Subcutaneous abdominal adipose tissue (tissue), 5 donors: ENCODE results near the gene SDF4.

ENCODE experiments used
- H3K27ac ChIP-seq: one replicate; pipeline ENCODE4 v1.7.0; 2013; ENCODE audit warnings: low read depth, mild to moderate bottlenecking, inconsistent platforms, low read length, moderate library complexity
- H3K27me3 ChIP-seq, 5 donors: one replicate each; pipeline ENCODE4 v1.7.0; 2013; ENCODE audit warnings: low read length in 5 of 5, inconsistent platforms in 1 of 5; ENCODE audit not compliant: control insufficient read depth in 5 of 5, insufficient read depth in 4 of 5
- H3K36me3 ChIP-seq, 5 donors: one replicate each; pipeline ENCODE4 v1.7.0; 2013; ENCODE audit warnings: low read length in 5 of 5; ENCODE audit not compliant: control insufficient read depth in 5 of 5, insufficient read depth in 5 of 5
- H3K4me1 ChIP-seq, 5 donors: one replicate each; pipeline ENCODE4 v1.7.0; 2013; ENCODE audit warnings: low read length in 5 of 5, mild to moderate bottlenecking in 3 of 5, moderate library complexity in 1 of 5; ENCODE audit not compliant: control insufficient read depth in 5 of 5, insufficient read depth in 5 of 5
- H3K4me3 ChIP-seq, 5 donors: one replicate each; pipeline ENCODE4 v1.7.0; 2013; ENCODE audit warnings: low read length in 5 of 5, low read depth in 1 of 5
- H3K9ac ChIP-seq, 5 donors: one replicate each; pipeline ENCODE4 v1.7.0; 2013; ENCODE audit warnings: low read length in 5 of 5, mild to moderate bottlenecking in 4 of 5, moderate library complexity in 3 of 5
- H3K9me3 ChIP-seq, 5 donors: one replicate each; pipeline ENCODE4 v1.7.0; 2013; ENCODE audit warnings: low read length in 5 of 5; ENCODE audit not compliant: control insufficient read depth in 5 of 5
- donor health status: healthy.
- donor health status: healthy.
- donor health status: healthy.
- donor health status: healthy.
- donor health status: healthy.

Gene SDF4

GRCh38 chr1:1191734-1192133 is 40.1 kb downstream of the SDF4 start:
- H3K4me1 ChIP-seq, result peaks cover 0 to 2% (median 0%) of the 10 kb centered on the region in 5 donors
- H3K27ac ChIP-seq, result no peak overlapping the region
- no peak overlapping the region for H3K9ac ChIP-seq
- H3K4me3 ChIP-seq, result no peak overlapping the region
- H3K36me3 ChIP-seq, result no peaks in the 10 kb centered on the region
- H3K27me3 ChIP-seq, result no peaks in the 10 kb centered on the region
- peaks cover 2 to 13% (median 11%) of the 10 kb centered on the region in 5 donors for H3K9me3 ChIP-seq

- no peaks in the 10 kb centered on the region for H3K36me3 ChIP-seq
Measured at GRCh38 chr1:1189111-1189510, 42.7 kb downstream of the SDF4 start.

GRCh38 chr1:1187938-1188337 is 43.9 kb downstream of the SDF4 start:
- peaks cover 0 to 15% (median 9%) of the 10 kb centered on the region in 5 donors for H3K4me1 ChIP-seq
- H3K4me3 ChIP-seq, result no peak overlapping the region
- H3K36me3 ChIP-seq, result no peaks in the 10 kb centered on the region
- H3K27ac ChIP-seq, result no peak overlapping the region
- H3K9ac ChIP-seq, result no peak overlapping the region
- H3K9me3 ChIP-seq, result no peaks in the 10 kb centered on the region
- peaks cover 0 to 10% (median 3%) of the 10 kb centered on the region in 5 donors for H3K27me3 ChIP-seq

More at GRCh38 chr1:1189111-1189510, 42.7 kb downstream of the SDF4 start:
- H3K27me3 ChIP-seq, result no peaks in the 10 kb centered on the region
- H3K9me3 ChIP-seq, result peaks cover 0 to 2% (median 0%) of the 10 kb centered on the region in 5 donors
- no peak overlapping the region for H3K9ac ChIP-seq
- no peak overlapping the region for H3K27ac ChIP-seq
- H3K4me3 ChIP-seq, result no peak overlapping the region
- peaks cover 0 to 4% (median under 1%) of the 10 kb centered on the region in 5 donors for H3K4me1 ChIP-seq

- no peak overlapping the region for H3K4me3 ChIP-seq
- peaks cover 8 to 25% (median 15%) of the 10 kb centered on the region in 5 donors for H3K27me3 ChIP-seq
- H3K9me3 ChIP-seq, result no peaks in the 10 kb centered on the region
- H3K36me3 ChIP-seq, result no peaks in the 10 kb centered on the region
- no peak overlapping the region for H3K27ac ChIP-seq
- H3K9ac ChIP-seq, result no peak overlapping the region
- H3K4me1 ChIP-seq, result peaks cover 0 to 35% (median 9%) of the 10 kb centered on the region in 5 donors
Measured at GRCh38 chr1:1185101-1185765, 46.6 kb downstream of the SDF4 start.

- no peaks in the 10 kb centered on the region for H3K9me3 ChIP-seq
- H3K4me1 ChIP-seq, result peaks cover 0 to 33% (median 9%) of the 10 kb centered on the region in 5 donors
- no peak overlapping the region for H3K27ac ChIP-seq
- no peak overlapping the region for H3K9ac ChIP-seq
- H3K27me3 ChIP-seq, result peaks cover 8 to 30% (median 19%) of the 10 kb centered on the region in 5 donors
- H3K36me3 ChIP-seq, result no peaks in the 10 kb centered on the region
- H3K4me3 ChIP-seq, result peak overlapping the region in 1 of 5 donors; percentile 18
Measured at GRCh38 chr1:1183833-1184775, 47.7 kb downstream of the SDF4 start.

- H3K4me3 ChIP-seq, result peak overlapping the region in 3 of 5 donors; percentile 2 to 44 (median 31)
- H3K9me3 ChIP-seq, result no peaks in the 10 kb centered on the region
- H3K9ac ChIP-seq, result peak overlapping the region in 1 of 5 donors; percentile 14
- peaks cover 8 to 30% (median 19%) of the 10 kb centered on the region in 5 donors for H3K27me3 ChIP-seq
- H3K27ac ChIP-seq, result peak overlapping the region; percentile 37
- no peaks in the 10 kb centered on the region for H3K36me3 ChIP-seq
- peaks cover 0 to 33% (median 9%) of the 10 kb centered on the region in 5 donors for H3K4me1 ChIP-seq
Measured at GRCh38 chr1:1183221-1183747, 48.5 kb downstream of the SDF4 start.

- peaks cover 0 to 33% (median 9%) of the 10 kb centered on the region in 5 donors for H3K4me1 ChIP-seq
- peak overlapping the region in 1 of 5 donors; percentile 61 for H3K9ac ChIP-seq
- peak overlapping the region in 3 of 5 donors; percentile 31 to 44 (median 42) for H3K4me3 ChIP-seq
- H3K36me3 ChIP-seq, result no peaks in the 10 kb centered on the region
- H3K9me3 ChIP-seq, result no peaks in the 10 kb centered on the region
- peak overlapping the region; percentile 57 for H3K27ac ChIP-seq
- H3K27me3 ChIP-seq, result peaks cover 9 to 34% (median 23%) of the 10 kb centered on the region in 5 donors
Measured at GRCh38 chr1:1182491-1183220, 49.1 kb downstream of the SDF4 start.

- H3K36me3 ChIP-seq, result no peaks in the 10 kb centered on the region
Measured at GRCh38 chr1:1181938-1182410, 49.8 kb downstream of the SDF4 start.

More at GRCh38 chr1:1181938-1182410, 49.8 kb downstream of the SDF4 start:
- peaks cover 13 to 36% (median 25%) of the 10 kb centered on the region in 5 donors for H3K27me3 ChIP-seq
- peak overlapping the region in 1 of 5 donors; percentile 61 for H3K9ac ChIP-seq
- H3K27ac ChIP-seq, result peak overlapping the region; percentile 57
- H3K4me1 ChIP-seq, result peaks cover 0 to 33% (median 9%) of the 10 kb centered on the region in 5 donors
- peak overlapping the region in 3 of 5 donors; percentile 31 to 44 (median 42) for H3K4me3 ChIP-seq
- H3K9me3 ChIP-seq, result no peaks in the 10 kb centered on the region
